ENCODE measurements around the gene SIRT4. TPM values are rescaled to one million over a fixed set of nuclear protein-coding genes. Genes with fewer than 3 reads are reported as not detected.

The SIRT4 gene
- polyA plus RNA-seq, 3 donors from 2014 or later = 1.5 to 1.9 TPM; not detected in 1

DNA sequence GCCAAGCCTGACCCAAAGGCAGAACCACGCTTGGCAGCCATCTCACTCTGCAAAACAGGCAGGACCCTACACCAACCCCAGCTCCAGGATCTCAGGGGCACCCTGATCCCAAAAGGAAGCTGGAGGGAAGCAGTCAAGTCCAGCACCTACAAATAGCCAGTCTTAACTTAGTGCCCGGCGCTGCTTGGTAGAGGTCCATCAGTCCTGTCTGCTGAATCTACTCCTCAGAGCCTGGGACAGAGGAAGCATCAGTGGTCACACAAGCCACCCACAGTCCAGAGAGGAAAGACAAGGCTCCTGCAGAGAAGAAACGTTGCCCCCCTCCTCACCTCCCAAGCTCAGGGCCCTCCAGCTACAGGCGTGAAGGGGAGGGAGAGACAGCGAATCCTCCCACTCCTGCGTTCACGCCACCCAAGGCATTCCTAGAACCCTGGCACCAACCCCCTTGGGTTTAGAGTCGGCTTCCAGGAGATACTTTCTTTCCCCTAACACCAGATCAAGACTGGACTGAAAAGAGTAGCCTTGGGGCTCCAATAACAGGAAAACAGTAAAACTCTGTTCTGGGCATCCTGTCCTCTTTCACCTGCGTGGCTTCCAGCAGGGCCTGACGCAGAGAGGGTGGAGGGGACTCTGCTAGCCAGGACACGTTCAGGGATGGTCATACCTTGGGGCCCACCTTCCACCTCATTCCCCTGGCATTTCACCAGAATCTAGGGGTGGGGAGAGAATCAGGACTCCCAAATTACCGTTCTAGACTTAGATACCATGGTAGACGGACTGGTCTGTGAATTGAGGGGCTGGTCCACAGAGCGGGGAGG lies 37.8 kb upstream of the SIRT4 start:
- Mint-ChIP-seq H3K4me3 (peak overlapping the region; percentile 88 to 97 (median 93)), H3K9me3 (no peaks in the 10 kb centered on the region), H3K27ac (peak overlapping the region; percentile 91 to 99 (median 96)), H3K27me3 (ENCODE audit: low read depth in 3 of 3) (peaks cover 0 to 22% (median 7%) of the 10 kb centered on the region in 3 donors), H3K4me1 (peaks cover 52 to 54% of the 10 kb centered on the region in 2 donors), H3K36me3 (peaks cover 5 to 19% (median 17%) of the 10 kb centered on the region in 3 donors)
- no peak for DNase-seq

DNA sequence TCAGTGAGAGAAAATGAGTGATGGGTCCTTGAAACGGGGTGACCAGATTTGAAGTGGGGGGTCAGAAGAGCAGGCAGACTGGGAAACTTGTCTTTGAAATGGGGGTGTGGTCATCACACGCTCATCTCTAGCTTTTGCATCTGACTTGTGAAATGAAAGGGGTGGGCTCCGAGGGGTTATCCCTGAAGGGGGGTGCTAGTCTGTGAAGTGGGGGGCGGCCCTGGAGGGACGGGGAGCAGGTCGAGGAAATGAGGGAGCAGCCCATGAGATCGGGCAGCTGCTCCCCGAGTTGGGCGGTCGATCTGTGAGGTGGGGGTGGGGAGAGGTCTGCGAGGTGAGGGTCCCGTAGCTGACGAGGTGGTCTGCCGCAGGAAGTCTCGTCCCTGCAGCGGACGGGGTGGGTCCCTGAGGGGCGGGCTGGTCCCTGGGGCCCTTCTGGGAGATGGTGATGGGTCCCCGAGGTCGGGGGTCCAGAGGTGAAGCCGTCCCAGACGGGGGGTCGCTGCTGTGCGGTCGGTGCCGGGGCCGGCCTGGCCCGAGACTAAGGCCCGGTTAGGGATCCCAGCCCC lies 37.1 kb upstream of the SIRT4 start:
- peaks cover 0 to 22% (median 7%) of the 10 kb centered on the region in 3 donors for H3K27me3 Mint-ChIP-seq (ENCODE audit: low read depth in 3 of 3)
- peak overlapping the region; percentile 91 to 99 (median 96) for H3K27ac Mint-ChIP-seq
- no peaks in the 10 kb centered on the region for H3K9me3 Mint-ChIP-seq
- H3K4me3 Mint-ChIP-seq = peak overlapping the region; percentile 88 to 97 (median 93)
- H3K36me3 Mint-ChIP-seq = peaks cover 5 to 19% (median 14%) of the 10 kb centered on the region in 3 donors
- DNase-seq = peak in 1 of 3 donors; percentile 33
- peaks cover 46 to 47% of the 10 kb centered on the region in 2 donors for H3K4me1 Mint-ChIP-seq

DNA sequence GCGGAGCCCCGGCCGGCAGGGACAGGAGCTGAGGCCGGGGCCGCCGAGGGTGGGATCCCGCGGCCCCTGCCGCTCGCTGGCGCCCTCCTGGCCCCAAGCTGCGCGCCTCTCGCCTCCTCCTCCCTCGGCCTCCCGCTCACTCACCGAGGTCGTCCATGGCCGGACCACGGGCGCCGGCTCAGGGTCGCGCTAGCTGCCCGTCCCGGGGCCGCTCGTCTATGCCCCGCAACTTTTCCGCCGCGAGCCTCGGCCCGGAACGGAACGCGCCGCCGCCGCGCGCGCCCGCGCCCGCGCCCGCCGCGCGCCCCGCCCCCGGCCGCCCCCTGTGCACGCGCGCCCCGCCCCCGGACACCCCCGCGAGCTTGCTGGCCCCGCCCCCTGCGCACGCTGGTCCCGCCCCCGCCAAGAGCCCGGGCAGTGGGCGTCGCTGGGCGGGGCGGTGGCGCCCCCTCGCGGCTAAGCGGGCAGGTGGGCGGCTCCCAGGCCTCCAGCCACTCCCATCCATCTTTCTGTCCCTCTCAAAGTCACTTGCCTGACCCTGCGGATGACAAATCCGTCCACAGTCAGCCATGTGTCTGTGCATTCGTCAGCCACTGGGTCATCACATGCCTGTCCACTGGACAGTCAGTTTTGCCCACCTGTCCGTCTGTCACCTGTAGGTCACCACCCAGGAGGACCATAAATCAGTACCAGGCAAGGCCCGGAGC lies 36.5 kb upstream of the SIRT4 start, which contains the start of gene PXN:
PXN (minus strand) TSS at position 258 of the 707 bp plus-strand sequence; CDS start at position 157, 101 bp downstream.
- no peaks in the 10 kb centered on the region for H3K9me3 Mint-ChIP-seq
- peaks cover 5 to 14% (median 10%) of the 10 kb centered on the region in 3 donors for H3K36me3 Mint-ChIP-seq
- peaks cover 39 to 41% of the 10 kb centered on the region in 2 donors for H3K4me1 Mint-ChIP-seq
- DNase-seq = peak; percentile 91 to 93 (median 92)
- H3K4me3 Mint-ChIP-seq = peak within 1 kb of the TSS; percentile 88 to 97 (median 93)
- H3K27ac Mint-ChIP-seq = peak within 1 kb of the TSS; percentile 91 to 99 (median 96)
- peaks cover 0 to 21% (median 7%) of the 10 kb centered on the region in 3 donors for H3K27me3 Mint-ChIP-seq (ENCODE audit: low read depth in 3 of 3)

DNA sequence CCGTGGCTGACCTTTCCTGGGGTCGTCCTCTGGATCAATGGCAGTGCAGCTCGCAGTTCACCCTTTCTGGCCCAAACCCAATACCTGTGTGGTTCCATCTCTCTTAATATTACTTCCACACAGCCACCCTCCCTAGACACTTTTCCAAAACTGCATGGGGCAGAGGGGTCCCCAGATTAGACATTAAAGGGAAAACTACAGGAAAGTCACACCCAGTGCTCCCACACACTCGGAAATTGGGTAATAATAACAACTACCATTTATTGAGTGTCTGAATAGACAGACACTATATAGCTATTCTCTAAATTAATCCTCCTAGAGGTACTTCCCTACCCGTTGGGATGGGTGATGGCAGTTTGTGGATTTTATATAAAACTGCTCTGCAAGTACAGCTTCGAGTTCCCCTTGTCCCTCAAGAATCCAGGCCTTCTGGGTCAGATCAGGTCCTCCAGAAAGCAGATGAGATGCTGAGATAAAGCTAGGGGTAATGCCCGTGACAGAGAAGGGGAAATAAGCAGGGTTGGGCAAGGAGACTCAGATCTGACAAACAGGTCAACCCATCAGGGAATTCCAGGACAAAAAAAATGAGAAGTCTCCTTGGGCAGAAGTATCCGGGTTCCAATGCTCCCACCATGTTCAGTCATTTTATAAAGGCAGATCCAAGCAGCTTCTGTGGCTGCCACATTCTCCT lies 35.8 kb upstream of the SIRT4 start:
- Mint-ChIP-seq H3K27me3 (ENCODE audit: low read depth in 3 of 3) (peaks cover 0 to 21% (median 7%) of the 10 kb centered on the region in 3 donors), H3K9me3 (no peaks in the 10 kb centered on the region), H3K4me3 (peak overlapping the region; percentile 78 to 87 (median 82)), H3K4me1 (peaks cover 32 to 34% of the 10 kb centered on the region in 2 donors), H3K27ac (peak overlapping the region in 5 of 6 donors; percentile 60 to 90 (median 72)), H3K36me3 (peaks cover 5 to 14% (median 10%) of the 10 kb centered on the region in 3 donors)
- no peak for DNase-seq

DNA sequence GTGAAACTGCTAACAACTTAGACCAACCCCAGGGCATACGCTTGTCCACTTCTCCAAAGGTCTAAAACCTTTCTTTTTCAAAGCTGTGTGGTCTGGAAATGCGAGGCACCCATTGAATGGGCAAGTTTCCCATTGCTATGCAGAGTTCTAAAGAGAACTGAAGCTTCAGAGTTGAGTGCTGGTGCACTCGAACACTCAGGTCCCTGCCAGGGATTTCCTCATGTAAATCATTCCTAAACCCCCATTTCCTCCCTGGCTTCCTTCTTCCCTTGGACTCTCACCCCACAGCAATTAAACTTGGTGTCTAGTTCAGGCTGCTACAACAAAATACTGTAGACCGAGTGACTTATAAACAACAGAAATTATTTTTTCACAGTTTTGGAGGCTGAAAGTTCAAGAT lies 34.4 kb upstream of the SIRT4 start:
- no peak overlapping the region for H3K27ac Mint-ChIP-seq
- no peak for DNase-seq
- H3K4me3 Mint-ChIP-seq = no peak overlapping the region
- H3K36me3 Mint-ChIP-seq = peaks cover under 1 to 10% (median 5%) of the 10 kb centered on the region in 3 donors
- H3K9me3 Mint-ChIP-seq = no peaks in the 10 kb centered on the region
- peaks cover 18 to 20% of the 10 kb centered on the region in 2 donors for H3K4me1 Mint-ChIP-seq
- H3K27me3 Mint-ChIP-seq (ENCODE audit: low read depth in 3 of 3) = peaks cover 0 to 17% (median 5%) of the 10 kb centered on the region in 3 donors

DNA sequence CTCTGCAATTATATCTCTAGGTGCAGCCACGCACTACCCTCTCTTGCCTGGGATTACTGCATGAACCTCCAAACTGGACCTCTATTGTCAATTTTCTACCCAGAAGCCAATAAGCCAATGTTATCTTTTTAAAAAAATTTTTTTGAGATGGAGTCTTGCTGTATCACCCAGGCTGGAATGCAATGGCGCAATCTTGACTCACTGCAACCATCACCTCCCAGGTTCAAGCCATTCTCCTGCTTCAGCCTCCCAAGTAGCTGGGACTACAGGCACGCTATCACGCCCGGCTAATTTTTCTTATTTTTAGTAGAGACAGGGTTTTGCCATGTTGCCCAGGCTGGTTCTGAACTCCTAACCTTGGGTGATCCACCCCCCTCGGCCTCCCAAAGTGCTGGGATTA lies 25.4 kb upstream of the SIRT4 start:
- no peaks in the 10 kb centered on the region for H3K4me1 Mint-ChIP-seq
- no peak for DNase-seq

DNA sequence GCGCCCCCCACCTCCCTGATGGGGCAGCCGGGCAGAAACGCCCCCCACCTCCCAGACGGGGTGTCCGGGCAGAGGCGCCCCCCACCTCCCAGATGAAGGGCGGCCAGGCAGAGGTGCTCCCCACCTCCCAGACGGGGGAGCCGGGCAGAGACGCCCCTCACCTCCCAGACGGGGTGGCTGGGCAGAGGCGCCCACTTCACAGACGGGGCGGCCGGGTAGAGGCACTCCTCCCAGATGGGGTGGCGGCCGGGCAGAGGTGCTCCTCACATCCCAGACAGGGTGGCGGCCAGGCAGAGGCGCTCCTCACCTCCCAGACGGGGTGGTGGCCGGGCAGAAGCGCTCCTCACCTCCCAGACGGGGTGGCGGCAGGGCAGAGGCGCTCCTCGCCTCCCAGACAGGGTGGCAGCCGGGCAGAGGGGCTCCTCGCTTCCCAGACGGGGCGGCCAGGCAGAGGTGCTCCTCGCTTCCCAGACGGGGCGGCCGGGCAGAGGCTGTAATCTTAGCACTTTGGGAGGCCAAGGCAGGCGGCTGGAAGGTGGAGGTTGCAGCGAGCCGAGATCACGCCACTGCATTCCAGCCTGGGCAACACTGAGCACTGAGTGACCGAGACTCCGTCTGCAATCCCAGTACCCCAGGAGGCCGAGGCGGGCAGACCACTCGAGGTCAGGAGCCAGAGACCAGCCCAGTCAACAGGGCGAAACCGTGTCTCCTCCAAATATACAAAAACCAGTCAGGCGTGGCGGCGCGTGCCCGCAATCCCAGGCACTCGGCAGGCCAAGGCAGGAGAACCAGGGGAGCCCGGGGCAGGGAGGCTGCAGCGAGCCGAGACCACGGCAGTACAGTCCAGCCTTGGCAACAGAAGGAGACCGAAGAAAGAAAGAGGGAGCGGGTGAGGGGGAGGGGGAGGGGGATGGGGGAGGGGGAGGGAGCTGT lies 23.7 kb upstream of the SIRT4 start:
- Mint-ChIP-seq H3K27me3 (ENCODE audit: low read depth in 3 of 3) (peaks cover 0 to 3% (median 2%) of the 10 kb centered on the region in 3 donors), H3K4me1 (no peaks in the 10 kb centered on the region), H3K4me3 (no peak overlapping the region), H3K36me3 (no peaks in the 10 kb centered on the region), H3K27ac (no peak overlapping the region), H3K9me3 (no peaks in the 10 kb centered on the region)
- DNase-seq = no peak

More for the DNA sequence above, 25.4 kb upstream of the SIRT4 start:
- H3K27ac Mint-ChIP-seq = no peak overlapping the region
- H3K4me3 Mint-ChIP-seq = no peak overlapping the region
- no peaks in the 10 kb centered on the region for H3K36me3 Mint-ChIP-seq
- H3K27me3 Mint-ChIP-seq (ENCODE audit: low read depth in 3 of 3) = peaks cover 0 to 3% (median 2%) of the 10 kb centered on the region in 3 donors
- no peaks in the 10 kb centered on the region for H3K9me3 Mint-ChIP-seq

DNA sequence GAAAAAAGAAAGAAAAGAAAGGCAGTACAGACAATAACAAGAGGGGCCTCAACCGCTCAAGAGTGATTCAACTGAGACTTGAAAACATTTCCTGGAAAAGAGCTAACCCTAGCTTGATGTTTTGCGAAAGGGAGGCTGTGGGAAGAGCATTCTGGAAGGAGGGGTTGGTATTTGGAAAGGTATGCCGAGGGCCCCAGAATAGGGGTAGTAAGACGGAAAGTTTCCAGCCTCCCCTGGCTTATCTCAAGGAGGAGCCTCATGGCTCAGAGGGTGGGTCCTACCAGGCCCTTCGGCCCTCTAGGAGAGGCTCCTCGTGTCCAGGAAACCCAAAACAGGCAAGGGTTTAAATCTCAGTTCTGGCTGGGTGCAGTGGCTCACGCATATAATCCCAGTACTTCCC lies 18.8 kb upstream of the SIRT4 start:
- DNase-seq = no peak
- Mint-ChIP-seq H3K9me3 (no peaks in the 10 kb centered on the region), H3K27ac (no peak overlapping the region), H3K4me3 (no peak overlapping the region), H3K36me3 (no peaks in the 10 kb centered on the region), H3K4me1 (peaks cover 0 to 1% of the 10 kb centered on the region in 2 donors), H3K27me3 (ENCODE audit: low read depth in 3 of 3) (no peaks in the 10 kb centered on the region)

DNA sequence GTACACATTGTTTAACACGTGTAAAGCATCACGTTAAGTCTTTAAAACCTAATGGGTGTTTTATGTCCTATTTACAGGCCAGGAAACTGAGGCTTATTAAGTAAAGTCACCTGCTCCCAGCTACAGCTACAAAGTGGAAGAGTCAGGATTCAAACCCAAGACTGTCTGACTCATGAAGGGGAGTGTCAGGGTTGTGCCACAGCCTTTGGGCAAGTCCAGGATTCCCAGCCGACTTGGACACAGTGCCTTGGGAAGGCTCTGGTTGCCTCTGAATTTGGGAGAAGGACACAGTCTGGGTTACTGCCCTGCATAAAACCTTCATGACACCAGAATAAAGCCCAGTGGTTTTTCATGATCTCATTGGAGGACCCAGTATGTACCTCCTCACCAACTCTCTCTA lies 17.7 kb upstream of the SIRT4 start:
- Mint-ChIP-seq H3K27me3 (ENCODE audit: low read depth in 3 of 3) (no peaks in the 10 kb centered on the region), H3K36me3 (no peaks in the 10 kb centered on the region), H3K27ac (no peak overlapping the region), H3K4me3 (no peak overlapping the region), H3K9me3 (no peaks in the 10 kb centered on the region), H3K4me1 (peaks cover 0 to 1% of the 10 kb centered on the region in 2 donors)
- DNase-seq = no peak

DNA sequence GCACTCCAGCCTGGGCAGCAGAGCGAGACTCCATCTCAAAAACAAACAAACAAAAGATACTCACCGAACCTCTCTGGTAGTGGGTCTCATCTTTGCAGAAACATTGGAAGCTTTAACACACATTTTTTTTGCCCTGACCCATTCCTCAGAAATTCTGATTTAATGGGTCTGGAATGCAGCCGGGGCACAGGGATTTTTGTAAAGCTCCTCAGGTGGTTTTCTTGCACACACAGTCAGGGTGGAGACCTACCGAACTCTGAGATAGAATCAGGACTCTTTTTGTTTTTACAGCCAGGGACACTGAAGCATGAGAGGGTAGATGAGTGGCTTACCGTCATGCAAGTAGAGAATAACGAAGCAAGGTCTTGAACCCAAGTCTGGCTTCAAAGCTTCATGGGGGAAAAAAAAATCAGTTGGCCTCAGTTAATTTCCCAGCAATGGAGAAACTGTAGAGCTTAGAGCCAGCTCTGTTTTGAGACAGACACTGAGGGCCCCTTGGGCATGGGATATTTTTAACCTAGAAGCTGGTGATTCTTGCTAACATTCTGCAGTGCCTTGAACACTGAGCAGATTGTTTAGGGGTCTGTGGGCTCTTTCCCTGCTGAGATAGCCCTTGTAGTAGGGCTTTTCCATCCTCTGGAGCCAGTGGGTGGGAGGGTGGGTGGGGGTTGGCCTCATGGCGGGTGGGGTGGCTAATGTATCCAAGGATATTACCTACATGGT lies 15.2 kb upstream of the SIRT4 start:
- H3K9me3 Mint-ChIP-seq = no peaks in the 10 kb centered on the region
- no peak overlapping the region for H3K4me3 Mint-ChIP-seq
- DNase-seq = no peak
- peaks cover 0 to 3% (median 2%) of the 10 kb centered on the region in 3 donors for H3K27me3 Mint-ChIP-seq (ENCODE audit: low read depth in 3 of 3)
- H3K4me1 Mint-ChIP-seq = peaks cover 0 to 8% of the 10 kb centered on the region in 2 donors
- H3K36me3 Mint-ChIP-seq = no peaks in the 10 kb centered on the region
- H3K27ac Mint-ChIP-seq = peak overlapping the region in 1 of 6 donors; percentile 64

DNA sequence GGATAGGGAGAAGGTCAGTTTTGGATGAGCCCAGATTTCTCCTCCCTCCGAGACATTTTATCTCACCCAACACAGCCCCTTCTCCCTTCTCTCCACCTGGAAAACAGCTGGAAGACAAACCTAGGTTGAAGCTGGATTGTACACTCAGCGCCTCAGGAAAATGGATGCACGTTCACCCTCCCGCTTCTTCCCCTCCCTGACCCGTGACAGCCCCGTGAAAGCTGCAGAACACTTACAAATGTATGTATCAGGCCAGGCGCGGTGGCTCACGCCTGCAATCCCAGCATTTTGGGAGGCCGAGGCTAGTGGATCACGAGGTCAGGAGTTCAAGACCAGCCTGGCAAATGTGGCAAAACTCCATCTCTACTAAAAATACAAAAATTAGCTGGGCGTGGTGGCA lies 14.6 kb upstream of the SIRT4 start:
- no peak overlapping the region for H3K27ac Mint-ChIP-seq
- H3K4me3 Mint-ChIP-seq = no peak overlapping the region
- DNase-seq = no peak
- H3K27me3 Mint-ChIP-seq (ENCODE audit: low read depth in 3 of 3) = peaks cover 0 to 3% (median 2%) of the 10 kb centered on the region in 3 donors
- no peaks in the 10 kb centered on the region for H3K9me3 Mint-ChIP-seq
- peaks cover 0 to 8% of the 10 kb centered on the region in 2 donors for H3K4me1 Mint-ChIP-seq
- no peaks in the 10 kb centered on the region for H3K36me3 Mint-ChIP-seq

All from immature natural killer cell (primary cell).